ENCODE measurements around the gene TRAM2.

TRAM2 gene

GRCh38 chr6:52595000-52595795 is 18.3 kb upstream of the TRAM2 start:
- H3K4me3 ChIP-seq (ENCODE audit: low read depth, low read length), result peak overlapping the region; percentile 27
- DNase-seq (ENCODE audit: low read depth), result peak; percentile 98

- no peak overlapping the region for H3K4me3 ChIP-seq (ENCODE audit: low read depth, low read length)
- no peak for DNase-seq (ENCODE audit: low read depth)
These were observed 17.4 kb upstream of the TRAM2 start for GRCh38 chr6:52594221-52594620.

- DNase-seq (ENCODE audit: low read depth), result no peak
These were observed 15.0 kb upstream of the TRAM2 start for GRCh38 chr6:52591832-52592231.

GRCh38 chr6:52590152-52590891 is 13.5 kb upstream of the TRAM2 start:
- peak; percentile 36 for DNase-seq (ENCODE audit: low read depth)
- no peak overlapping the region for H3K4me3 ChIP-seq (ENCODE audit: low read depth, low read length)

More at GRCh38 chr6:52591832-52592231, 15.0 kb upstream of the TRAM2 start:
- H3K4me3 ChIP-seq (ENCODE audit: low read depth, low read length), result no peak overlapping the region

GRCh38 chr6:52588710-52589091 is 11.8 kb upstream of the TRAM2 start:
- H3K4me3 ChIP-seq (ENCODE audit: low read depth, low read length), result no peak overlapping the region
- DNase-seq (ENCODE audit: low read depth), result no peak

- no peak overlapping the region for H3K4me3 ChIP-seq (ENCODE audit: low read depth, low read length)
- no peak for DNase-seq (ENCODE audit: low read depth)
These were observed 11.3 kb upstream of the TRAM2 start for GRCh38 chr6:52588087-52588709.

GRCh38 chr6:52587001-52587400 is 10.1 kb upstream of the TRAM2 start:
- DNase-seq (ENCODE audit: low read depth), result no peak
- H3K4me3 ChIP-seq (ENCODE audit: low read depth, low read length), result no peak overlapping the region

GRCh38 chr6:52584203-52584602 is 7.3 kb upstream of the TRAM2 start:
- no peak for DNase-seq (ENCODE audit: low read depth)
- H3K4me3 ChIP-seq (ENCODE audit: low read depth, low read length), result no peak overlapping the region

GRCh38 chr6:52582996-52583395 is 6.1 kb upstream of the TRAM2 start:
- no peak overlapping the region for H3K4me3 ChIP-seq (ENCODE audit: low read depth, low read length)
- no peak for DNase-seq (ENCODE audit: low read depth)

GRCh38 chr6:52582446-52582845 is 5.6 kb upstream of the TRAM2 start:
- no peak for DNase-seq (ENCODE audit: low read depth)
- no peak overlapping the region for H3K4me3 ChIP-seq (ENCODE audit: low read depth, low read length)

GRCh38 chr6:52580905-52581304 is 4.0 kb upstream of the TRAM2 start:
- H3K4me3 ChIP-seq (ENCODE audit: low read depth, low read length), result no peak overlapping the region

GRCh38 chr6:52579006-52579660 is 2.3 kb upstream of the TRAM2 start:
- H3K4me3 ChIP-seq (ENCODE audit: low read depth, low read length), result no peak overlapping the region
- no peak for DNase-seq (ENCODE audit: low read depth)

More at GRCh38 chr6:52580905-52581304, 4.0 kb upstream of the TRAM2 start:
- no peak for DNase-seq (ENCODE audit: low read depth)

GRCh38 chr6:52577778-52578463 is 1.1 kb upstream of the TRAM2 start:
- H3K4me3 ChIP-seq (ENCODE audit: low read depth, low read length), result peak overlapping the region; percentile 62
- DNase-seq (ENCODE audit: low read depth), result no peak

GRCh38 chr6:52576392-52577021 is 353 bp downstream of the TRAM2 start:
- no peak for DNase-seq (ENCODE audit: low read depth)
- peak overlapping the region; percentile 95 for H3K4me3 ChIP-seq (ENCODE audit: low read depth, low read length)

GRCh38 chr6:52576054-52576391 is 837 bp downstream of the TRAM2 start:
- H3K4me3 ChIP-seq (ENCODE audit: low read depth, low read length), result peak overlapping the region; percentile 95
- no peak for DNase-seq (ENCODE audit: low read depth)

- DNase-seq (ENCODE audit: low read depth), result no peak
- H3K4me3 ChIP-seq (ENCODE audit: low read depth, low read length), result peak overlapping the region; percentile 95
These were observed 1.4 kb downstream of the TRAM2 start for GRCh38 chr6:52575502-52575892.

- no peak for DNase-seq (ENCODE audit: low read depth)
- H3K4me3 ChIP-seq (ENCODE audit: low read depth, low read length), result peak overlapping the region; percentile 95
These were observed 2.0 kb downstream of the TRAM2 start for GRCh38 chr6:52574709-52575501.

- peak overlapping the region; percentile 95 for H3K4me3 ChIP-seq (ENCODE audit: low read depth, low read length)
These were observed 3.6 kb downstream of the TRAM2 start for GRCh38 chr6:52573295-52573694.

More at GRCh38 chr6:52573295-52573694, 3.6 kb downstream of the TRAM2 start:
- DNase-seq (ENCODE audit: low read depth), result no peak

Measured in skeletal muscle cell (primary cell).